HG03196 (cell line): ENCODE measurements around the gene HOXC12.

ENCODE experiments used
- ATAC-seq: cut with Tn5 transposase; IDR thresholded peaks from one replicate; pipeline ENCODE4 v1.9.1; 2021; ENCODE audit not compliant: unreplicated experiment

Gene HOXC12

DNA sequence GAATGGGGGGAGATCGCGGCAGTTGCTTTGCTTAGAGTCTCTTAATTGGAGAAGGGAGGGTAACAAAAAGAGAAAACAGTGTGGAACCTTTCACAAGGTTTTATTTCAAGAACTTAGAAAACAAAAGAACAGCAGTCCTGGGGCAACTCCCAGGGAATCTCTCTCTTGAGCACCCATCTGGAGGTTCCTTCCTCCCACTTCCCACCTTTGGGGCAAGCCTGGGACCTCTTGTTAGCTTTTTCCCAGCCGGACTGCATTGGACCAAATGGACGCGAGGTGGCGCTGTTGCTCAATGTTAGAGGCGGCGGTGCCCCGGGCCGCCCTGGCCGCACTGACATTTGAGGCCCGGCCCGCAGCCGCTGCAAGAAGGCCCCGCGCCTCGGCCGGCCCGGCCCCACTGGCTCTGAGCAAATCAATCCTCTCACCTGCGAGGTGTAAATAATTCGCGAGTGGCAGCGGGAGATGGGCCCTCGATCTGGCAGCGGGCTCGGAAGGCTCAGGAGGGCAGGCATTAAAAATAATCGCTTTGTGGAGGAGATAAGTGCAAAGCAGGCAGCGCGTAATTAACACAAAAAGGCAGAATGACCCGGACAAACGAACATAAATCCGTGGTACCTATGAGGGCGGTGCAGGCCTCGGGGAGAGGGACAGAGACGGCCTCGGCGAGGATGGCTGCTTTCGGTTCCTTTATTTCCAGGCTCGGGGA lies 51.3 kb downstream of the HOXC12 start:
- no peak for ATAC-seq

DNA sequence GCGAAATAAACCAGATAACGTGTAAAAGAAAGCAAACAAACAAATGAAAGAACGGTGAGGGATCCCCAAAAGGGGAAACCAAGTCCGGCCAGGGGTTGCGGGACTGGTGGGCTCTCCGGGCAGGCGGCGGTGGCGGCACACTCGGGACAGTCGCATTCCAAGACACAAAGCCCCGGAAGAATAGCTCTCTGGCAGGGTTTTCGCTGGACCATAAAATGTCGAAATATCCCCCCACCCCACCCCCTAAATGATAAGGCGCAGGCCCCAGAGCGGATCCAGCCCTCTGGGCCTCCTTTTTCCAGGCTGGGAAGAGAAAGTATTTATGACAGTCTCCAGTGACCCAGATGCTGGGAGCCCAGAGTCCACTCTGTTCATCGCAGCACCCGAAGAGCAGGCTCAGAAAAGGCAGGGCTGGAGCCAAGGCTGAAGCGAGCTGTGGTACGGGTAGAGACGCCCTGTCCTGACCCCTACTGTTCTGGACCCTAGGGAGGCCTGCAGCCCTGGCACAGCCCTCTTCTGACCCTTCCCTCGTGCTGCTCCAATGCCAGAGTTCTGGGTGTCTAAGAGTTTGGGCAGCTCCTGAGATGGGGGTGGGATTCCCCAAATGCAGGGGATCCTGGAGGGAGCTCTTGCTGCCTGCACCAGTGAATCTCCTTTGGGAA lies 52.0 kb downstream of the HOXC12 start:
- no peak for ATAC-seq

DNA sequence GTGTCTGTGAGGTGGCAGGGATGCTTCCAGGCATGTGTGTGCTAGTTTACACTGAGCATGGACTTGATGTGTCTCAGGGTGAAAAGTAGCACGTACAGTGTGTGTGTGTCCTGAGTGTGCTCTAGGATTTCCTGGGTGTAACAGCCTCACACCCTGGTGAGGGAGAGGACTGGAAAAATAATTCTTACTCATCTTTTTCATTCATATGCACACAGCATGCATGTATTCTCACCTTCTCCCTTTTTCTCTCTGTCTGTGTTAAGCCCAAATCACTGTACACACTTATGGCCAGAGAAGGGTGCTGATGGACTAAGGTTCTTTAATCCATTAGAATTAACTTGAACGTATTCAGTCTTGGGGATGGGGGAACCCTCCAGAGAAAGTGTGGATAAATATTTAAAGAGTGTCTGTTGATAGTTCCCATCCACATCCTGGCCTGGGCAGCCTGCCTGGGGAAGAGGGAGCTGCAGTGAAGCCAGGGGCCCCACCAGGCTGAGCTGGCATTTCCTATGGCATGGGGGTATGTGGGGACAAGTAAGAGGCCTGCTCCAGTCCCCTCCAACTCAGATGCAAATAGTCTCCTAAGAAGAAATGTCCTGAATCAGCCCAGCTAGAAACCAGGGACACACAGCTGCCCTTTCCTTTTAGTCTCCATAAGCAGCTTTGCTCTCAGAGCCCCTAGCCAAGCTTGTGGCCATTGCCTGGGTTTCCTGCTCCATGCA lies 53.0 kb downstream of the HOXC12 start:
- no peak for ATAC-seq

DNA sequence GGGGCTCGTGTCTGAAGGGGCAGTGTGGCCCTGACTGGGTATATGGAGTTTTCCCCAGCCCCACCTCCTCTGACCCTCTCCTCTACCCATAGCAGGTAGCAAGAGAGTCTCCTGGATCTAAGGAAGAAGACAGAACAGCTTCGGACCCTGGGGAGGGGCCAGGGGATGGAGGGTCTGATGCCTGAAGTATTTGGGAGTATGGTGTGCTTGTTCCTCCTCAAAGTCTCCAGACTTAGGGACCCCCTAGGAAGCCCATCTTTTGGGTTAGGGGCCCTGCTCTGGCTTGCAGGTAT lies 53.5 kb downstream of the HOXC12 start:
- ATAC-seq = no peak
